ENCODE results near the gene ETNK2. TPM values are rescaled to one million over a fixed set of nuclear protein-coding genes. Genes with fewer than 3 reads are reported as not detected.
A peak's percentile ranks its signal among the peaks of the same experiment; 100 is the strongest.

ETNK2 gene
- total and polyA plus RNA-seq, 2 of the 8 experiments (the other 6 are each of a cell fraction or from before 2014, with no cell fraction given), result 20.1 to 26.7 TPM

DNA sequence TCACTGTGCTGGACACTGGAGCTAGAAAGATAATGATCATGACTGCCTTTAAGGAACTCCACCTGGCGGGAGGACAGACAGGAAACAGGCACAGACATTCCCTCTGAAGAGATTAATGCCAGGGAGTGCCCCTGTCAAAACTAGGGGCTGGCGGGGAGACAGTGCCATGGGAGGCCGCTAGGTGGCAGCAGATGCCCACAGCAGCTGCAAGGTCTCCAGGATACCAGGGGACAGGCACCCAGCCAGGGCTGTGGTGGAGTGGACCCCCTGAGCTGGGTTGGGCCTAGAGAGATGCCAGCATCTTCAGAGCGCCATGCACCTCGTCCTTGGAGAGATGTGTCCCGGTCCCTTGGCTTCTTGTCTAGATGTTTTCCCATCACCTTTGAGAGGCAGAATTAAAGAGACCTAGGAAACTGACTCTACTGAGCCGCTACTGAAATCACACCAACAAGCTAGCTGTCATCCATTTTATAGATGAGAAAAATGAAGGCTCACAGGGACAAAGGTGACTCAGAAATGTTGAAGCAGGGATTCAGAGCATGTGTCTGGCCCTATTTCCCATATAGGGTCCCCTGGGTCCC lies 10.7 kb upstream of the ETNK2 start:
- H3K23ac ChIP-seq (ENCODE audit: insufficient read length), result no peak overlapping the region
- no peak overlapping the region for H3K9ac ChIP-seq (replicated peaks in 1 of 4; ENCODE audit: extremely low read depth in 1 of 4, low read depth in 3 of 4, low read length in 3 of 4)
- no peak overlapping the region for H4K5ac ChIP-seq (ENCODE audit: insufficient read length, low read depth, low read length)
- no peaks in the 10 kb centered on the region for H4K20me1 ChIP-seq (replicated peaks in 1 of 2; ENCODE audit: control insufficient read depth in 1 of 2, insufficient read depth in 2 of 2, low read length in 2 of 2)
- H3K4me1 ChIP-seq (replicated peaks in 1 of 4; ENCODE audit: control insufficient read depth in 3 of 4, insufficient read depth in 4 of 4, low read length in 3 of 4), result no peaks in the 10 kb centered on the region; a peak in 1 of 7 replicates
- no peak overlapping the region for H4K91ac ChIP-seq (replicated peaks; ENCODE audit: insufficient read length, low read length)
- DNase-seq (ENCODE audit: low read depth in 1 of 2, low spot score in 2 of 2) (peak; percentile 63 to 100), FAIRE-seq (peak; percentile 55)
- no peaks in the 10 kb centered on the region for H3K27me3 ChIP-seq (replicated peaks in 1 of 4; ENCODE audit: control insufficient read depth in 3 of 4, extremely low read depth in 1 of 4, insufficient read depth in 3 of 4, low read length in 3 of 4)
- H3K4ac ChIP-seq (replicated peaks; ENCODE audit: insufficient read length, low read depth, low read length), result no peak overlapping the region
- TF ChIP-seq TEAD4 (IDR thresholded peaks at IDR 0.05; ENCODE audit: low read depth, low read length) (peak; percentile 25; the same call in 1 of the 2 replicates), CREB1 (IDR thresholded peaks at IDR 0.05) (no peak), RAD21 (IDR thresholded peaks at IDR 0.05 in 1 of 2, conservative IDR thresholded peaks at IDR 0.05 in 1 of 2; ENCODE audit: low read depth in 2 of 2, low read length in 2 of 2) (peak; percentile 100), SIN3A (conservative IDR thresholded peaks at IDR 0.05 in 1 of 2, IDR thresholded peaks at IDR 0.05 in 1 of 2; ENCODE audit: low read depth in 1 of 2, low read length in 2 of 2) (peak; percentile 73 to 88; a peak in 3 of 4 replicates), YY1 (IDR thresholded peaks at IDR 0.05; ENCODE audit: low read depth, low read length) (peak; percentile 62; the same call in 1 of the 2 replicates)
- TF ChIP-seq, protein P1, sequence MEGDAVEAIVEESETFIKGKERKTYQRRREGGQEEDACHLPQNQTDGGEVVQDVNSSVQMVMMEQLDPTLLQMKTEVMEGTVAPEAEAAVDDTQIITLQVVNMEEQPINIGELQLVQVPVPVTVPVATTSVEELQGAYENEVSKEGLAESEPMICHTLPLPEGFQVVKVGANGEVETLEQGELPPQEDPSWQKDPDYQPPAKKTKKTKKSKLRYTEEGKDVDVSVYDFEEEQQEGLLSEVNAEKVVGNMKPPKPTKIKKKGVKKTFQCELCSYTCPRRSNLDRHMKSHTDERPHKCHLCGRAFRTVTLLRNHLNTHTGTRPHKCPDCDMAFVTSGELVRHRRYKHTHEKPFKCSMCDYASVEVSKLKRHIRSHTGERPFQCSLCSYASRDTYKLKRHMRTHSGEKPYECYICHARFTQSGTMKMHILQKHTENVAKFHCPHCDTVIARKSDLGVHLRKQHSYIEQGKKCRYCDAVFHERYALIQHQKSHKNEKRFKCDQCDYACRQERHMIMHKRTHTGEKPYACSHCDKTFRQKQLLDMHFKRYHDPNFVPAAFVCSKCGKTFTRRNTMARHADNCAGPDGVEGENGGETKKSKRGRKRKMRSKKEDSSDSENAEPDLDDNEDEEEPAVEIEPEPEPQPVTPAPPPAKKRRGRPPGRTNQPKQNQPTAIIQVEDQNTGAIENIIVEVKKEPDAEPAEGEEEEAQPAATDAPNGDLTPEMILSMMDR (IDR thresholded peaks at IDR 0.05; ENCODE audit: control extremely low read depth in 1 of 3, insufficient read depth in 1 of 3, low read depth in 1 of 3, low read length in 3 of 3), result peak; percentile 99
- CTCF ChIA-PET (ENCODE audit: partially characterized antibody), result interaction anchor here (0.6 to 18.7 kb wide), 59 partner anchors 10 to 405 kb away, joined by 3 to 360 read pairs (median 5); partner anchors contain the start of genes ETNK2, GOLT1A, KISS1 and PLEKHA6
- H3K36me3 ChIP-seq (ENCODE audit: control insufficient read depth in 2 of 4, insufficient read depth in 4 of 4, low read length in 3 of 4), result no peaks in the 10 kb centered on the region
- H3K56ac ChIP-seq (replicated peaks; ENCODE audit: insufficient read length, low read depth, low read length), result no peak overlapping the region
- H4K8ac ChIP-seq (ENCODE audit: extremely low read depth, insufficient read depth, low read length), result no peak overlapping the region
- H3K14ac ChIP-seq (ENCODE audit: insufficient read length), result no peak overlapping the region
- H2BK5ac ChIP-seq (ENCODE audit: low read depth, low read length), result no peak overlapping the region
- no peak overlapping the region for H2BK20ac ChIP-seq (ENCODE audit: low read length)
- H3K79me2 ChIP-seq (ENCODE audit: control insufficient read depth in 1 of 2, insufficient read depth in 2 of 2, low read length in 2 of 2), result no peaks in the 10 kb centered on the region
- H2AFZ ChIP-seq (ENCODE audit: low read length), result no peak overlapping the region
- H3K27ac ChIP-seq (ENCODE audit: low read depth, low read length), result no peak overlapping the region
- H3K4me2 ChIP-seq (ENCODE audit: insufficient read depth in 1 of 2, low read depth in 2 of 2, low read length in 2 of 2), result no peak overlapping the region
- H2BK12ac ChIP-seq (ENCODE audit: low read depth, low read length), result no peak overlapping the region
- peaks cover 0 to 3% of the 10 kb centered on the region in 2 experiments; a peak in 1 of 4 replicates for H3K9me3 ChIP-seq (ENCODE audit: insufficient read depth in 2 of 2, low read depth in 1 of 2, low read length in 1 of 2)
- H2BK120ac ChIP-seq (replicated peaks; ENCODE audit: low read depth, low read length), result no peak overlapping the region
- H3K4me3 ChIP-seq (ENCODE audit: extremely low read depth in 1 of 4, insufficient read depth in 2 of 4, low read depth in 3 of 4, low read length in 4 of 4), result no peak overlapping the region
- no peak overlapping the region for H2AK5ac ChIP-seq (ENCODE audit: low read depth, low read length)
- H3K79me1 ChIP-seq (ENCODE audit: low read depth, low read length), result no peaks in the 10 kb centered on the region
- no peak overlapping the region for H2BK15ac ChIP-seq (ENCODE audit: low read length)
- H3K23me2 ChIP-seq (ENCODE audit: low read depth, low read length), result no peaks in the 10 kb centered on the region; the same call in 1 of the 2 replicates
- WGBS, 2 experiments (ENCODE audit: extremely low coverage in 1 of 2, insufficient coverage in 1 of 2, insufficient read length in 1 of 2, insufficient replicate concordance in 2 of 2, low coverage in 1 of 2, low lambda C conversion rate in 2 of 2, missing lambda C conversion rate in 1 of 2), result 18% methylated on average over 7 of the region's 7 CpGs; no CpG with 5 or more reads in 1 of the 2 experiments
- H3K18ac ChIP-seq (ENCODE audit: extremely low read depth, low read length), result no peak overlapping the region
- POLR2A ChIA-PET (ENCODE audit: partially characterized antibody), result interaction anchor here (1.2 to 1.3 kb wide), 2 partner anchors 30 to 300 kb away, joined by 4 to 5 read pairs; no protein-coding TSS in a partner anchor
